Activated T-helper 17 cell treated with anti-CD3 and anti-CD28 coated beads, Interleukin-2, amount 50 U/mL, for 72 hours (primary cell): ENCODE results near the gene RASA3. TPM values are rescaled to one million over a fixed set of nuclear protein-coding genes. Genes with fewer than 3 reads are reported as not detected.

Experiments used
- ATAC-seq: fragments of 150-1000 bp; cut with Tn5 transposase; replicated peaks from 2 replicates; pipeline ENCODE4 v1.10.0; 2021; ENCODE audit warnings: mild to moderate bottlenecking, moderate library complexity
- H3K27ac Mint-ChIP-seq: one replicate; pipeline ENCODE4 v1.8.0; 2022; ENCODE audit warnings: mixed read lengths
- H3K27me3 Mint-ChIP-seq: one replicate; pipeline ENCODE4 v1.8.0; 2022; ENCODE audit warnings: mixed read lengths
- H3K36me3 Mint-ChIP-seq: one replicate; pipeline ENCODE4 v1.8.0; 2022; ENCODE audit warnings: low read depth, mild to moderate bottlenecking, mixed read lengths
- H3K4me1 Mint-ChIP-seq: one replicate; pipeline ENCODE4 v1.8.0; 2022; ENCODE audit warnings: mixed read lengths
- H3K4me3 Mint-ChIP-seq: one replicate; pipeline ENCODE4 v1.8.0; 2022; ENCODE audit warnings: mild to moderate bottlenecking, mixed read lengths
- H3K9me3 Mint-ChIP-seq: one replicate; pipeline ENCODE4 v1.8.0; 2022; ENCODE audit warnings: mixed read lengths
- total RNA-seq, 2 donors: library from RNA; stranded (reverse); gene quantifications; one replicate each; pipeline ENCODE4 v1.2.3, GENCODE V29; 2022

RASA3 gene
- total RNA-seq, 2 donors from 2014 or later = 18.4 to 62.5 TPM

GRCh38 chr13:113951246-113951999 is 181.0 kb downstream of the RASA3 start:
- Mint-ChIP-seq H3K27ac (no peak overlapping the region), H3K27me3 (no peaks in the 10 kb centered on the region), H3K36me3 (peaks cover 16% of the 10 kb centered on the region), H3K4me1 (no peaks in the 10 kb centered on the region), H3K9me3 (no peaks in the 10 kb centered on the region), H3K4me3 (no peak overlapping the region)
- ATAC-seq = peak; percentile 91

GRCh38 chr13:113950451-113951245 is 181.8 kb downstream of the RASA3 start:
- no peaks in the 10 kb centered on the region for H3K4me1 Mint-ChIP-seq
- no peak overlapping the region for H3K27ac Mint-ChIP-seq
- ATAC-seq = peak; percentile 23
- H3K9me3 Mint-ChIP-seq = no peaks in the 10 kb centered on the region
- peaks cover 9% of the 10 kb centered on the region for H3K36me3 Mint-ChIP-seq
- H3K27me3 Mint-ChIP-seq = no peaks in the 10 kb centered on the region
- H3K4me3 Mint-ChIP-seq = no peak overlapping the region

DNA sequence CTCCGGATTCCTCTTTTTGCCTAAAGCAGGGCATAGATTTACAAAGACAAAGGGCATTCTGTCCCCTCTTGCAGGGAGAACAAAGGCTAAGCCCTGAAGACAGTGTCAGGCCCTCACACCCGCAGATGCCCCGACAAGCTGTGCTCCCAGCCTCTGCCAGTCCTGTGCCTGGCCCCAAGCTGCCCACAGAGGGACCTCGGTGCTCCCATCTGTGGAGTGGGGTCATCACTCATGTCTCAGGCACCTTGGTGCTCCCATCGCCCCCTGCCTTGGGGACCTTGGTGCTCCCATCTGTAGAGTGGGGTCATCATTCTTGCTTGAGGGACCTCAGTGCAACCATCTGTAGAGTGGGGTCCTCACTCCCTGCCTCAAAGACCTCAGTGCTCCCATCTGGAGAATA is 182.9 kb downstream of the RASA3 start:
- no peaks in the 10 kb centered on the region for H3K27me3 Mint-ChIP-seq
- H3K9me3 Mint-ChIP-seq = no peaks in the 10 kb centered on the region
- no peak overlapping the region for H3K27ac Mint-ChIP-seq
- ATAC-seq = no peak
- H3K4me3 Mint-ChIP-seq = no peak overlapping the region
- peaks cover under 1% of the 10 kb centered on the region for H3K36me3 Mint-ChIP-seq
- no peaks in the 10 kb centered on the region for H3K4me1 Mint-ChIP-seq

GRCh38 chr13:113948034-113948742 is 184.2 kb downstream of the RASA3 start:
- H3K4me3 Mint-ChIP-seq = no peak overlapping the region
- no peak for ATAC-seq
- no peaks in the 10 kb centered on the region for H3K36me3 Mint-ChIP-seq
- no peaks in the 10 kb centered on the region for H3K9me3 Mint-ChIP-seq
- H3K4me1 Mint-ChIP-seq = no peaks in the 10 kb centered on the region
- no peaks in the 10 kb centered on the region for H3K27me3 Mint-ChIP-seq
- peak overlapping the region; percentile 63 for H3K27ac Mint-ChIP-seq

GRCh38 chr13:113947311-113948033 is 185.0 kb downstream of the RASA3 start:
- H3K36me3 Mint-ChIP-seq = no peaks in the 10 kb centered on the region
- H3K27me3 Mint-ChIP-seq = no peaks in the 10 kb centered on the region
- no peak for ATAC-seq
- peak overlapping the region; percentile 63 for H3K27ac Mint-ChIP-seq
- no peak overlapping the region for H3K4me3 Mint-ChIP-seq
- H3K4me1 Mint-ChIP-seq = no peaks in the 10 kb centered on the region
- no peaks in the 10 kb centered on the region for H3K9me3 Mint-ChIP-seq

DNA sequence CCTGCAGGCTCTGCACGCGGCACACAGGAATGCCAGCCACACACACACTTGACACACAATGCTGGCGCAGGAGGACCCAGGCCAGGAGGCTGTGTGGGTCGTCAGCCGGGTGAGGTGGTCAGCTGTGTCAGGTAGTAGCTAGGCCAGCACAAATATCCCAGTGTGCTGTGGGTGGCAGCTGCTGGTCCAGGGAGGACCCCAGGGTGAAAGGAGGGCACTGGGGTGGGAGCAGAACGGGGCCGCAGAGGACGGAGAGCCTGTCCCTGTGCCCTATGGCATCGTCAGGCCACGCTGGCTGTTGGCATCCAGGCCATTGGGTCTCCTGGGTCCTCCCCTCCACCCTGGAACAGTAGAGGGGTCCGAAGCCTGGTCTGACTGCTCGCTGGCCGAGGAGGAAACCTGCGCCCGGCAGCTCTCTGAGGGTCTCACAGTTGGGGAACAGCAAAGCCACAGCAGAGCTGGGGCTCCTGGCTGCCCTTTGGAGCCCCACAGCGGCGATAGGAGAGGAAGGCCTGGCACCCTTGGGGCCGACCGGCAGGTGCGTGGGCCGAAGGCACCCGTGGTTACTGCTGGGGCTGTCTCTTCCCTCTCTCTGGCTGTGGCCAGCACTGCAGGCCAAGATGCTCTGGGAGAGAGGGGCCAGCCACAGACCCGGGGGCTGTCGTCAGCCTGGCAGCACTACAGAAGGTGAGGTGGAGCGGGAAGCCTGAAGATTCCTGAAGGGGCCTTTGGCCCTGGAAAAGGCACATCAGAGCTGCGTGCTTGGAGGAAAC is 185.8 kb downstream of the RASA3 start:
- Mint-ChIP-seq H3K9me3 (no peaks in the 10 kb centered on the region), H3K36me3 (no peaks in the 10 kb centered on the region), H3K4me1 (no peaks in the 10 kb centered on the region), H3K27me3 (no peaks in the 10 kb centered on the region), H3K27ac (peak overlapping the region; percentile 36), H3K4me3 (no peak overlapping the region)
- ATAC-seq = no peak

- H3K4me1 Mint-ChIP-seq = no peaks in the 10 kb centered on the region
- no peak overlapping the region for H3K4me3 Mint-ChIP-seq
These were observed 186.5 kb downstream of the RASA3 start for GRCh38 chr13:113945857-113946408.

DNA sequence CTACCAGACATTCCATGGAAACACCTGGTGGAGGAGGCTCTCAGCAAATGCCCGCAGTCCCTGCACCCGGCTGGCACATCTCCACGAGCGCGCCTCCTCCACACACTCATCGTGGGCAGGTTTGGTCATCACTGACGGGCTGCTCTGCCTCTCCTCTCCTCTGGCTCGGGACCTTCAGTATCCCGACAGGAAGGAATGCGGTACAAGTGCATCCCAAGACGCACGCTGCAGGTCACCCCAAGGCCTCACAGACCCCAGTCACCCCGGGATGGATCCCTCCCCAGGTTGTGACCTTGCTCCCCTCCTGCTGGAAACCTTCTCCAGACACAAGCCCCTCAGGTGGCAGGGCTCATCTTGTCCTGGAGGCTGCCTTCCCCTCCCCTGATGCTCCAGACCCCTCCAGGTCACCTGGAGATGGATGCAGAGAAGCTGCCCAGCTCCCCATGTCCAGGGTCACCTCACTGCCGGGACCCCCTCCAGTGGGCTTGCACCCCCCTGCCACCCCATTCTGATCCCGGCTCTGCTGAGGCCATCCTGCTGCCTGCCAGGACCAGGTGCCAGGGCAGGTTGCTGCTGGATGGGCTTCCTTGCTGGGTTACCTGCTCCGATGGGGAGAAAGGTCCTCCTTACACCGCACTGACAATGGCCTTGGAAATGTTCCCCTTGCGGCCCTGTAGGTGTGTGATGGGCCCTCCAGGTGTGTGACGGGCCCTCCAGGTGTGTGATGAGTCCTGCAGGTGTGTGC is 188.4 kb downstream of the RASA3 start:
- Mint-ChIP-seq H3K27me3 (no peaks in the 10 kb centered on the region), H3K4me1 (no peaks in the 10 kb centered on the region), H3K27ac (no peak overlapping the region), H3K36me3 (no peaks in the 10 kb centered on the region), H3K9me3 (no peaks in the 10 kb centered on the region), H3K4me3 (no peak overlapping the region)
- ATAC-seq = no peak

More at GRCh38 chr13:113945857-113946408, 186.5 kb downstream of the RASA3 start:
- Mint-ChIP-seq H3K27ac (peak overlapping the region; percentile 36), H3K27me3 (no peaks in the 10 kb centered on the region), H3K9me3 (no peaks in the 10 kb centered on the region), H3K36me3 (no peaks in the 10 kb centered on the region)
- ATAC-seq = no peak

DNA sequence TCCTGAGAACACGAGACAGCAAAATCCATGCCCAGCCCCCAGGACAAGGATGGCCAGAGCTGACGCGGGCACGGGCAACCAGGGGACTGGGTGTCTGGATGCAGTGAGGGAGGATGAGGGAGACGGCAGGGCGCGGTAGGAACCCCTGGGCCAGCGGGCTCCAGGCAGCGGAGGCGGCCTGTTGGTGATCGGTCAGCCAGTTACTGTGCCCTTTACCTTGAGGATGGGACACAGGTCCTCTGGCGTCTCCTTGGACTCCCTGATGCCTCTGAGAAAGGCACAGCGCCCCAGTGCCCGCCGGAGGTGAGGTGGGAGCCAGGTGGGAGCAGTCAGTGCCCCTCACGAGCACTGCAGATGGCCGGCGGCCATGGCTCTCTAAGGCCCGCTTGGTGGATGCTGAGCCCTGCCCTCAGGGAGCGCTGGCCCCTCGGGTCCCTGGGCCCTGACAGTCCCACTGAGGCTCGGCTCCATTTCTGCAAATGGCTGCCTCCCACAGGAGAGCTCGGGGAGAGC is 189.8 kb downstream of the RASA3 start:
- H3K27me3 Mint-ChIP-seq = no peaks in the 10 kb centered on the region
- no peak overlapping the region for H3K4me3 Mint-ChIP-seq
- H3K9me3 Mint-ChIP-seq = no peaks in the 10 kb centered on the region
- peak overlapping the region; percentile 27 for H3K27ac Mint-ChIP-seq
- no peak for ATAC-seq
- H3K4me1 Mint-ChIP-seq = no peaks in the 10 kb centered on the region
- H3K36me3 Mint-ChIP-seq = no peaks in the 10 kb centered on the region

DNA sequence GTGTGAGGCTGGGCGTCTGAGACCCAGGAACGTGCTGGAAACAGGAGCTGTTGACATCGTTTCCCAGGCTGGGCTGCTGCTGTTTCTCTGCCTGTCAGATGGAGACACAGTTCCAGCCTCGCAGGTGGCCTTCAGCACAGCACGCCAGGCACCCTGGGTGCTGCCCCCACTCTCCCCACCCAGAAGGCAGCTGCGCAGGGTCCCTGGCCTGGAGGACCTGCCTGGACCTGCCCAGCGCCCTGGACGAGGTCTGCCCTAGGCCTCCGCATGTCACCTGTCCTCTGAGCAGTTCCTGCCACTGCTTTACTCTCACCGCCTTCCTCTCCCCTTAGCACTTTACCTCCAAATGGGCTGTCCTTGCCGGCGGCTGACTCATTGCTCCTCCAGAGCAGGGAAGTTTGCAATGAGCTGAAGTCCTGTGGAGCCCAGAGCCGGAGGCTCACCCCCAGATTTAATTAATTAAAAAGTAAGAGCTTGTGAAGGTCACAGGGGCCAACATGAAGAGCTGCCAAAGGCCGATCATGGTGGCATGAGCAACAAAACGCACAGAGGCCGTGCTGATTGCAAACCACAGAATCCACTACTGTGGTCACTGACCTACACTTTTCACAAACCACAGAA is 190.7 kb downstream of the RASA3 start:
- no peak for ATAC-seq
- peak overlapping the region; percentile 42 for H3K27ac Mint-ChIP-seq
- H3K4me3 Mint-ChIP-seq = no peak overlapping the region
- no peaks in the 10 kb centered on the region for H3K27me3 Mint-ChIP-seq
- H3K9me3 Mint-ChIP-seq = no peaks in the 10 kb centered on the region
- H3K4me1 Mint-ChIP-seq = no peaks in the 10 kb centered on the region
- H3K36me3 Mint-ChIP-seq = no peaks in the 10 kb centered on the region

DNA sequence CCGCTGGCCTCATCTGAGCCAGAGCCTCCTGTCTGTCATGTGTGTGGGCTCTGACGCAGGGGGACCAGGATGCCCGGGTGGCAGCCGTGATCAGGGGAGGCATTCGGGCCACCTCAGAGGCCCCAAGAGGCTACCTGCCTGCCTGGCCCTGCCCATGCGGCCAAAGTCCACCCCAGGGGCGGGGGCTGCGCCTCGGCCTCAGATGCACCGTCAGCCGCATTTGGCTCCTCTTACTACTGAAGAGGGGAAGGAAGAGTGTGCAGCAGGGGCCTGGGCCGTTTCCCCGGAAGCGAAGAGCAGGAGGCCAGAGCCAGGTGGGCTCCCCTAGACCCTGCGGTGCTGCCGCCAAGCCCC is 192.5 kb downstream of the RASA3 start:
- no peaks in the 10 kb centered on the region for H3K27me3 Mint-ChIP-seq
- no peaks in the 10 kb centered on the region for H3K36me3 Mint-ChIP-seq
- ATAC-seq = no peak
- no peaks in the 10 kb centered on the region for H3K4me1 Mint-ChIP-seq
- H3K9me3 Mint-ChIP-seq = no peaks in the 10 kb centered on the region
- no peak overlapping the region for H3K27ac Mint-ChIP-seq
- H3K4me3 Mint-ChIP-seq = no peak overlapping the region

DNA sequence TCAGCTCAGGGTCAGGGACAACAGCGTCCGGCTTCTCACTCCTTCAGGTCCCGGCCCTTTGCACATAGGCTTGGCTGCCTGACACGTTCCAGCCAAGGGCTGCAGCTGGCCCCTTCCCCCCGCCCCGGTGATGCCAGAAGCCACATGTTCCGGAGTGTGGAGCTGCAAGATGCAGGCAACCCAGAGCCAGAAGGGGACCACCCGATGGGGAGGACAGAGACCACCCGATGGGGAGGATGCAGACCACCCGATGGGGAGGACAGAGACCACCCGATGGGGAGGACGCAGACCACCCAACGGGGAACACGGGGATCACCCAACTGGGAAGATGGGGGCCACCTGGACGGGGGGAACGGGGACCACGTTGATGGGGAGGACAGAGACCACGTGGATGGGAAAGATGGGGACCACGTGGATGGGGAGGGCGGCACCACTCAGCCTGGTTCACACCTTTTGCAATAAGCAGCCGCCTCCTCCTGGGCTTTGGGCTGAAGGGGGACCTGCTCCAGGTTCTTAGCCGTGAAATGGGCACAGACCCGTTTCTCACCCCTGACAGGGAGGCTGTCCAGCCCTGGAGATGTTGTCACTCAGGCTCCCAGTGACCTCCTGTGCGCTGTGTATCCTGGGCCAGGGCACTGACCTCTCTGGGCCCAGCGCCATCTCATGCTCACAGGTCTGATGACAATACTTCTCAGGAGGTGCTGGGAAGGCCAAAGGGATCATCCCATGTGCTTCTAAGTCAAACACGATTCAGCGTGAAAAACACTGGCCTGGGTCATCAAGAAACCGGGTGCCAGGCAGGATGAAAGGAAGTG is 193.1 kb downstream of the RASA3 start:
- H3K27ac Mint-ChIP-seq = no peak overlapping the region
- ATAC-seq = no peak
- no peaks in the 10 kb centered on the region for H3K27me3 Mint-ChIP-seq
- H3K9me3 Mint-ChIP-seq = no peaks in the 10 kb centered on the region
- H3K36me3 Mint-ChIP-seq = no peaks in the 10 kb centered on the region
- no peak overlapping the region for H3K4me3 Mint-ChIP-seq
- H3K4me1 Mint-ChIP-seq = no peaks in the 10 kb centered on the region
